ENCODE measurements around the gene NBEA.
"Not testable (repeated sequence)": the region's sequence is repeated elsewhere in the genome, so short reads cannot be mapped to it uniquely, and the experiment has no call there.

Gene NBEA

DNA sequence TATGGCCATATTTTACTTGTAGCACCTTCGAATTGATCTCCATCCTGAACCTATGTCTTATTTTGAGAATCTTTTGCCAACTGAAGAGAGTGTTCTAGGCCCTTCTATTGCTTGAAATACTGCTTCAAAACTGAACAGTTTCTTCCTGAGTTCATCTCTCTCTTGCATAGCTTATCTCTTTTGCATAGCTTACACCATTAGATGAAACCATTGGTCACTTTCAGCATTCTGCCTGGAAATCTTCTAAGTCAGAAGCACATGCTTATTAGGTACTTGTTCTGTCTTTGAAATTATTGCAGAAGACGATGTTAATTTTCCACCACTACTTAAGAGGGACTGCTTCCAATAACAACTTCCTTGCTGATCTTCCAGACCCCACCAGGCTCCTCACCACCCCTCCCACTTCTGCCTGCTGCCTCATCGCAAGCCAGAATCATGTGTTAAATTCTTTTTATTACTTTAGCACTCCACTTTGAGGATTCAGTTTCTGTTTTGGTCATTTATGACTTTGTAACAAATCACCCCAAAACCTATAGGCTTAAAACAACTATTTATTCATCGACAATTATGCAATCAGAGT, 656.8 kb downstream of the NBEA start:
- DNase-seq, result no peak

- DNase-seq, result no peak
These were observed 657.3 kb downstream of the NBEA start for GRCh38 chr13:35599384-35599783.

DNA sequence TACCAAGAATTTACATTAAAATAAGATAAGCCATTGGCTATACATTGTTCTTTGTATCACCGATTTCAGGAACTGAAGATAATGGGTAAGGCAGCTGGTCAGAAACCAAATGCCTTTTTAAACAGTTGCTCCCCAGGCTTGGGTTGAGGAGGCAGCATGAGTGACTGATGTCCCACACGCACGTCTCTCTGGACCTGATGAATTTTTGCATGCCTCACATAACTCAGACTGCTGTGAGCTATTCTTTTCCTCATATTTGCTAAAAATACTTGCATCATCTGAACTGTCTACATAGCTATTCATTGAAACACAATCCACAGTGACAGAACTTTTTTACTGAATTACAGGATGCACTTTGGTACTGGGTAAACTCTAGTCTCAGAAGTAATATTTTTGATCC, 658.1 kb downstream of the NBEA start:
- DNase-seq, result no peak

GRCh38 chr13:35603593-35604285, 661.7 kb downstream of the NBEA start:
- DNase-seq, result no peak

DNA sequence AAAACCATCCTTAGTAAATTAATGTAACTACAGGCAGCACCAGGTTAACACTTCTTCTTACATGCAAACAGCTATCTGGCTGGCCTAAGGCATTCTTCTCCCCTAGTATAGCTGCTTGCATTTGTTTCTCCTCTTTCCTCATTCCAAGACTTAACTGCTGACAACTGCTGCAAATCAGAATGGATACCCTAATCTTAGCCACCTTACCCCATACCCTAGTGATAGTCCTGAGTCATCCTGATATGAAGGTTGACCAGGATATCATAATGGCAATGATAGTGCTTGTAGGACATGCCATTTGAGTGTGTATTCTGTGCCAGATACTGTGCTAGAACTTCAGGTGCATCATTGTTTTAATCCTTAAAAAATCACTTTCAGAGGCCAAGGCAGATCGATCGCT, 672.6 kb downstream of the NBEA start:
- no peak for DNase-seq

GRCh38 chr13:35617420-35617819, 675.4 kb downstream of the NBEA start:
- DNase-seq, result no peak

DNA sequence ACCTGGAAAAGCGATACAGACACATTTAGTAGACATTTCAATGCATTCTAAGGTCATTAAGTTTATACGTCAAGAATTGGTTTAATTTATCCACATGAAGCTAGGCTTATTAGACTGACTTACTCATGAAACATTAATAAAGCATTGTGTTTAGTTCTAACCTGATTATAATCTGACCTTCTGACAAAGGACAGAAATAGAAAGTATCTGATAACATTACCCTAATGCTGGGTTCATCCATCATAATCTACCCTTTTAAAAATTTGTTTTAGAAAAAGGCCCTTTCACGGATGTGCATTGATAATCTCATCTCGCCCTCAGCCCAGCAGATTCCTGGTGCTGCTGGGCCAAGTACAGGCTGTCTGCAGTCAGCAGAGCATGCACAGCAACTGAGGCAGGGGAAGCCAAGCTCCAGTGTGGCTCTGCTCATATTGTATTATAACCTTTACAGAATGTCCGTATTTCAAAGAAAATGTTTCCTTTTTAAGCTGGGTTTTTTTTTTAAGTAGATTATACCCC, 676.6 kb downstream of the NBEA start:
- DNase-seq, result no peak

GRCh38 chr13:35621989-35622388, 679.9 kb downstream of the NBEA start:
- no peak for DNase-seq

DNA sequence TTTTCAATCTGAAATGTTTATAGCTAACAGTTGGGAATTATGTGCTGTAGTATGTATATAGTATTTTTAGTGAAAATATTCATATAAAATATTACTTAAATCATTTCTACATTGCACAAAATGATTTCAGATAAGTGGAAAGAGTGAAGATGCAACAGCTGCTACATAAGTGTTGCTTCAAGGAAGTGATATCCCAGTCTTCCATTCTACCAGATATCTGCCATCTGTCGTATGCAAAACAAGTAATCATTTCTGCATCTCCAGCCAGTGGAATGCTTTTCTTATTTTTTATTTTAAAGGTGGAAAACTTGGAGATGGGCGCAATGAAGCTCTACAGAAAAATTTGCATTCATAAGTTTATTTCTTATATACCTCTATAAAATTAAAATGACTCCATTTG, 687.0 kb downstream of the NBEA start:
- no peak for DNase-seq

- no peak for DNase-seq
These were observed 688.6 kb downstream of the NBEA start for GRCh38 chr13:35630551-35631275.

DNA sequence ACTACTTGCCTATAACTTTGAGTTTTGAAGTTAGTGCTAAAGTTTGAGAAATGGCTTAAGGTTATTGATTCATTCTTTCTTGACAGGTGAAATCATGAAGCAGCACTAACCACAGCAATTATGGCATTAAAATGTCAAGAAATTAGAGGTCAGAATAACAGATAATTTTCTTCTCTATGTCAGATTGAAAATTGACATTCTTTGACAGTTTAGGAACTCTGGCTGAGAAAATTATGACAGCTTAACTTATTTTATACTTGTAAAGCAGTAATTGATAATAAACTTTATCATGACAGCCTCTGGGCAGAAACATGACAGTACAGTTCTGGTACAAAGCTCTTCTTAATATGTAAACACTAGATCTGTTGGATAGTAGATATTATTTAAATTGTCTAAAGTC, 689.6 kb downstream of the NBEA start:
- DNase-seq, result no peak

GRCh38 chr13:35643625-35644024, 701.6 kb downstream of the NBEA start:
- DNase-seq, result no peak

GRCh38 chr13:35646056-35646774, 704.1 kb downstream of the NBEA start:
- no peak for DNase-seq

DNA sequence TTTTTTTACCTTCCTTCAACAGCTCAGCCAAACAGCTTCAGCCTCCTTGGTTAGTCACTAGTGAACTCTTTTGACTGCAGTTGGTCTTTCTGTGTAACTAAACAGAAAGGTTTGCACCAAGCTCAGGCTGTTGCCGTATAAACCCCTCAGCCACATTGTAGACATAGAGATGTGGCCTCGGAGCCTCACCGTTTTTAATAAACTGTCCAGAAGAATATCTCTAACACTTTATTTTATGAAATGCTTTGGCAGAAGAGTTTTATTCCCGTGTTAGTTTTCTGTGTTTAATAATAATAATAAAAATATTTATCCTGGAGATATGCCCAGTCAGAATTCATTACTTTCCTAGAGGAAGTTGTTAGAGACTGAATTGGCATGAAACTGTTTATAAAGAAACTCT, 706.1 kb downstream of the NBEA start:
- DNase-seq, result no peak

- DNase-seq, result no peak
These were observed 707.1 kb downstream of the NBEA start for GRCh38 chr13:35649162-35649561.

GRCh38 chr13:35659796-35660195, 717.7 kb downstream of the NBEA start:
- DNase-seq, result no peak

GRCh38 chr13:35664747-35665146, 722.7 kb downstream of the NBEA start:
- DNase-seq, result no peak

GRCh38 chr13:35669321-35669720, 727.3 kb downstream of the NBEA start:
- no peak for DNase-seq

GRCh38 chr13:35672611-35673010, 730.5 kb downstream of the NBEA start:
- no peak for DNase-seq

GRCh38 chr13:35675651-35676050, 733.6 kb downstream of the NBEA start:
- DNase-seq, result no peak

GRCh38 chr13:35677863-35678262, 735.8 kb downstream of the NBEA start:
- not testable (repeated sequence) for DNase-seq

- no peak for DNase-seq
These were observed 739.6 kb downstream of the NBEA start for GRCh38 chr13:35681685-35682084.

DNA sequence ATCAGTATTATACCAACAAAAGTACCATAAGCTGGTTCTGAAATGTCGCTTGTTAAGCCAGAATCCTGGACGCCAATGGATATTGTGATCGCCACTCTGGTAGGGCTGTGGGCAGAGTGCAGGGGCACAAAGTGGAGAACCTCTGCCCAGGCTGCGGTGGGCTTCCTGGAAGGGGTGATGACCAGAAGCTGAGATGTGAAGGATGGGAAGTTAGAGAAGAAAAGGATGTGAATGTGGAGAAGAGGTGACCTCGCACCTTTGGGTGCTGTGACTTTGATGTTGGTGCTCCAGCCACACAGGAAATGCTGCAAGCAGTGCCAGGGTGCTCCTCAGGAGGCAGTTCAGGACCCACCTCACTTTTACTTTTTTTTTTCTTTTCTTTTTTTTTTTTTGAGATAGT, 742.4 kb downstream of the NBEA start:
- no peak for DNase-seq
